IMR-90 (cell line): ENCODE results near the gene CNTFR. TPM values are rescaled to one million over a fixed set of nuclear protein-coding genes. Genes with fewer than 3 reads are reported as not detected.

Experiments used
- ATAC-seq: fragments of 200-7000 bp; cut with Tn5 transposase; 2 replicates; pipeline ENCODE4 v1.9.1; 2020; ENCODE audit warnings: low read depth, mild to moderate bottlenecking, moderate library complexity
- BruUV-seq: library from RNA; stranded (reverse); fragments of 400-500 nt; replicated peaks from 2 replicates; lab custom pipeline; 2021; lab: Mats Ljungman, UMichigan
- CTCF ChIA-PET: fragments of 300-600 bp; formaldehyde crosslinking; extraction: SDS; loops from one replicate; lab custom pipeline; 2021; ENCODE audit warnings: antibody characterized with exemption; lab: Yijun Ruan, JAX
- POLR2A ChIA-PET: fragments of 300-600 bp; sonication (Branson Sonifier 250); formaldehyde crosslinking; loops from one replicate; lab custom pipeline; 2022; ENCODE audit warnings: antibody characterized with exemption; ENCODE audit not compliant: unreplicated experiment; lab: Charles Lee
- DNase-seq: peaks from one replicate; pipeline ENCODE4 v3.0.0; 2013
- H2AFZ ChIP-seq: replicated peaks from 2 replicates; pipeline ENCODE3; 2013; ENCODE audit warnings: low read length, mild to moderate bottlenecking; ENCODE audit not compliant: poor library complexity
- H2AK5ac ChIP-seq: 2 replicates; pipeline ENCODE4 v1.6.1; 2013; ENCODE audit warnings: low read depth, low read length, inconsistent platforms
- H2AK9ac ChIP-seq: replicated peaks from 2 replicates; pipeline ENCODE3; 2013; ENCODE audit warnings: mild to moderate bottlenecking, low read depth, low read length, moderate library complexity; ENCODE audit not compliant: poor library complexity
- H2BK120ac ChIP-seq: 2 replicates; pipeline ENCODE4 v1.6.1; 2013; ENCODE audit warnings: low read depth, low read length, inconsistent platforms
- H2BK15ac ChIP-seq: 3 replicates; pipeline ENCODE4 v1.6.1; 2013; ENCODE audit warnings: low read depth, low read length, inconsistent platforms
- H2BK20ac ChIP-seq: 2 replicates; pipeline ENCODE4 v1.6.1; 2013; ENCODE audit warnings: low read depth, mild to moderate bottlenecking, inconsistent platforms, low read length, moderate library complexity
- H2BK5ac ChIP-seq: 2 replicates; pipeline ENCODE4 v1.6.1; 2013; ENCODE audit warnings: mild to moderate bottlenecking, low read depth, low read length, inconsistent platforms; ENCODE audit not compliant: poor library complexity, severe bottlenecking
- H3K14ac ChIP-seq: replicated peaks from 2 replicates; pipeline ENCODE4 v1.6.1; 2013; ENCODE audit warnings: low read depth, low read length, inconsistent platforms
- H3K18ac ChIP-seq: 2 replicates; pipeline ENCODE4 v1.6.1; 2013; ENCODE audit warnings: low read depth, low read length, control low read depth
- H3K23ac ChIP-seq: 2 replicates; pipeline ENCODE4 v1.6.1; 2013; ENCODE audit warnings: low read depth, low read length, inconsistent platforms
- H3K27ac ChIP-seq: 2 replicates; pipeline ENCODE4 v1.5.1; 2013; ENCODE audit warnings: mild to moderate bottlenecking, control low read depth, low read length; ENCODE audit not compliant: insufficient read depth
- H3K27me3 ChIP-seq: 2 replicates; pipeline ENCODE4 v1.6.1; 2013; ENCODE audit warnings: low read length; ENCODE audit not compliant: control insufficient read depth, insufficient read depth
- H3K36me3 ChIP-seq: 2 replicates; pipeline ENCODE4 v1.6.1; 2013; ENCODE audit warnings: low read length, mixed read lengths; ENCODE audit not compliant: control insufficient read depth, insufficient read depth
- H3K4ac ChIP-seq: 2 replicates; pipeline ENCODE4 v1.6.1; 2013; ENCODE audit warnings: low read depth, low read length, inconsistent platforms
- H3K4me1 ChIP-seq: 2 replicates; pipeline ENCODE4 v1.6.1; 2013; ENCODE audit warnings: low read length, mixed read lengths; ENCODE audit not compliant: control insufficient read depth, insufficient read depth
- H3K4me2 ChIP-seq: 2 replicates; pipeline ENCODE4 v1.6.1; 2013; ENCODE audit warnings: low read depth, mild to moderate bottlenecking, control low read depth, low read length, moderate library complexity
- H3K4me3 ChIP-seq: 2 replicates; pipeline ENCODE4 v1.5.1; 2013; ENCODE audit warnings: low read depth, mild to moderate bottlenecking, control low read depth, low read length, moderate library complexity; ENCODE audit not compliant: insufficient read depth
- H3K56ac ChIP-seq: 2 replicates; pipeline ENCODE4 v1.6.1; 2013; ENCODE audit warnings: low read length, inconsistent platforms; ENCODE audit not compliant: insufficient read depth; ENCODE audit errors: extremely low read depth
- H3K79me1 ChIP-seq, 2 experiments: 2 replicates each; pipeline ENCODE4 v1.6.1; 2013; ENCODE audit warnings: low read length in 2 of 2, inconsistent platforms in 1 of 2, low read depth in 1 of 2
- H3K9ac ChIP-seq: 2 replicates; pipeline ENCODE4 v1.6.1; 2013; ENCODE audit warnings: low read depth, low read length, control low read depth
- H3K9me1 ChIP-seq: 2 replicates; pipeline ENCODE4 v1.6.1; 2013; ENCODE audit warnings: low read length, inconsistent platforms; ENCODE audit not compliant: insufficient read depth
- H3K9me3 ChIP-seq: 2 replicates; pipeline ENCODE4 v1.6.1; 2013; ENCODE audit warnings: low read length; ENCODE audit not compliant: control insufficient read depth, insufficient read depth
- H4K20me1 ChIP-seq: 2 replicates; pipeline ENCODE4 v1.6.1; 2013; ENCODE audit warnings: low read length, inconsistent platforms; ENCODE audit not compliant: insufficient read depth
- H4K5ac ChIP-seq: 2 replicates; pipeline ENCODE4 v1.6.1; 2013; ENCODE audit warnings: mild to moderate bottlenecking, low read depth, low read length, control low read depth
- H4K8ac ChIP-seq, 2 experiments: 2 replicates each; pipeline ENCODE4 v1.6.1; 2013; ENCODE audit warnings: low read depth in 2 of 2, low read length in 2 of 2, control low read depth in 1 of 2, inconsistent platforms in 1 of 2
- H4K91ac ChIP-seq: 2 replicates; pipeline ENCODE4 v1.6.1; 2013; ENCODE audit warnings: low read depth, low read length, inconsistent platforms; ENCODE audit not compliant: insufficient read depth
- CEBPB ChIP-seq: IDR thresholded peaks from 2 replicates; pipeline ENCODE4 v1.6.1; 2012; ENCODE audit warnings: low read depth, low read length, improper control_type of control experiment
- CHD1 ChIP-seq: IDR thresholded peaks from 2 replicates; pipeline ENCODE4 v1.6.1; 2012; ENCODE audit warnings: low read depth, low read length, improper control_type of control experiment
- CTCF ChIP-seq: conservative IDR thresholded peaks from 2 replicates; pipeline ENCODE4 v1.5.1; 2012; ENCODE audit warnings: mild to moderate bottlenecking, low read depth, low read length, improper control_type of control experiment
- MAFK ChIP-seq: IDR thresholded peaks from 2 replicates; pipeline ENCODE4 v1.6.1; 2012; ENCODE audit warnings: low read depth, low read length, improper control_type of control experiment
- NFE2L2 ChIP-seq: fragments of 150-350 bp; IDR thresholded peaks from 2 replicates; pipeline ENCODE4 v1.6.1; 2016; ENCODE audit warnings: low read depth, mild to moderate bottlenecking, low read length
- POLR2A ChIP-seq: IDR thresholded peaks from 2 replicates; pipeline ENCODE4 v1.6.1; 2012; ENCODE audit warnings: mild to moderate bottlenecking, low read depth, low read length
- RAD21 ChIP-seq: IDR thresholded peaks from 2 replicates; pipeline ENCODE4 v1.6.1; 2012; ENCODE audit warnings: low read length, improper control_type of control experiment
- RCOR1 ChIP-seq: IDR thresholded peaks from 2 replicates; pipeline ENCODE4 v1.6.1; 2012; ENCODE audit warnings: mild to moderate bottlenecking, low read length, improper control_type of control experiment; ENCODE audit not compliant: insufficient replicate concordance
- SMC3 ChIP-seq: fragments of 150-350 bp; IDR thresholded peaks from 2 replicates; pipeline ENCODE4 v1.6.1; 2016; ENCODE audit warnings: low read depth, mild to moderate bottlenecking, antibody characterized with exemption, low read length, moderate library complexity
- WGBS, 2 experiments: methylation state at CpG; one replicate each; pipeline versions ENCODE4 v1.1.5 to v1.1.7; 2013; ENCODE audit warnings: missing lambda C conversion rate in 2 of 2; ENCODE audit not compliant: insufficient read length in 1 of 2; ENCODE audit errors: extremely low coverage in 2 of 2; 5-methylcytosine and 5-hydroxymethylcytosine counted together
- dilution Hi-C: fragments of 300-500 bp; cut with HindIII; formaldehyde crosslinking; loops from one replicate; pipeline ENCODE4 v1.14.3; 2018; ENCODE audit warnings: low sequenced_read_pairs; ENCODE audit not compliant: unreplicated experiment
- in situ Hi-C: fragments of 300-500 bp; cut with MboI; formaldehyde crosslinking; loops from 3 replicates; pipeline ENCODE4 v1.14.3; 2019; ENCODE audit warnings: low sequenced_read_pairs, inconsistent platforms, mixed read lengths
- intact Hi-C: fragments of 100-400 bp; cut with micrococcal nuclease; formaldehyde crosslinking; loops from 2 replicates; pipeline ENCODE4 v1.10.0; 2022
- polyA plus RNA-seq, 3 experiments: library from polyadenylated mRNA; depleted of rRNA; stranded (reverse); fragments of >200 nt; gene quantifications; 2 replicates each; pipeline ENCODE4 v1.2.3, GENCODE V29; 2012; ENCODE audit warnings: low replicate concordance in 1 of 3
- total RNA-seq: library from RNA; depleted of rRNA; stranded (reverse); fragments of >200 nt; gene quantifications from 2 replicates; pipeline ENCODE4 v1.2.3, GENCODE V29; 2012

The CNTFR gene
- total and polyA plus RNA-seq, 2 of the 4 experiments (the other 2 are of a cell fraction) = not detected

- no peak overlapping the region for H3K18ac ChIP-seq
- H3K4me2 ChIP-seq = no peak overlapping the region
- H3K27me3 ChIP-seq = peaks cover 24% of the 10 kb centered on the region; the same call in 1 of the 2 replicates
- H3K9ac ChIP-seq = no peak overlapping the region
- H4K5ac ChIP-seq = no peak overlapping the region
- no peak overlapping the region for H2AK9ac ChIP-seq
- DNase-seq (no peak), ATAC-seq (no peak)
- no peak overlapping the region for H4K91ac ChIP-seq
- no peaks in the 10 kb centered on the region for H3K4me1 ChIP-seq
- H3K9me1 ChIP-seq = peaks cover 3% of the 10 kb centered on the region; the same call in 1 of the 2 replicates
- H3K4ac ChIP-seq = no peak overlapping the region
- dilution Hi-C loops = no loop called here
- H2BK120ac ChIP-seq = no peak overlapping the region
- no peaks in the 10 kb centered on the region for H3K79me1 ChIP-seq
- H3K36me3 ChIP-seq = no peaks in the 10 kb centered on the region
- no TSS peak for BruUV-seq
- 27% methylated on average over 2 of the region's 6 CpGs; no CpG with 5 or more reads in 1 of the 2 experiments for WGBS, 2 experiments
- TF ChIP-seq CTCF = no peak
- no peak for TF ChIP-seq RAD21
- no peak for TF ChIP-seq CHD1
- TF ChIP-seq NFE2L2 = no peak
- TF ChIP-seq RCOR1 = no peak
- no peak for TF ChIP-seq CEBPB
- no peak for TF ChIP-seq POLR2A
- no peak for TF ChIP-seq MAFK
- no peak for TF ChIP-seq SMC3
- H3K9me3 ChIP-seq = no peaks in the 10 kb centered on the region
- no peak overlapping the region for H3K23ac ChIP-seq
- H2AFZ ChIP-seq = peak overlapping the region; percentile 29
- H2BK5ac ChIP-seq = no peak overlapping the region
- H3K14ac ChIP-seq = no peak overlapping the region
- in situ Hi-C loops = no loop called here
- H4K20me1 ChIP-seq = no peaks in the 10 kb centered on the region
- no peak overlapping the region for H3K4me3 ChIP-seq
- no peak overlapping the region for H2BK15ac ChIP-seq
- intact Hi-C loops = loop anchor here (5.0 kb wide), 1 partner anchor 213 kb away; no protein-coding TSS in a partner anchor
- no peak overlapping the region for H3K27ac ChIP-seq
- no peak overlapping the region for H4K8ac ChIP-seq
- no peak overlapping the region for H3K56ac ChIP-seq
- CTCF ChIA-PET = no interaction called here
- H2BK20ac ChIP-seq = no peak overlapping the region
- POLR2A ChIA-PET = no interaction called here
- H2AK5ac ChIP-seq = no peak overlapping the region
Measured at GRCh38 chr9:34545497-34545896, 44.0 kb downstream of the CNTFR start.
